DOHH2 (cell line): ENCODE data around the gene TAMM41.

ENCODE experiments used
- EZH2phosphoT487 ChIP-seq: fragments of 200-600 bp; sonication (generic); IDR thresholded peaks from 2 replicates; pipeline ENCODE4 v1.6.1; 2017; ENCODE audit warnings: borderline replicate concordance, mild to moderate bottlenecking, antibody characterized with exemption, low read length, moderate library complexity, mixed read lengths
- TF ChIP-seq, protein P1 (sequence below): fragments of 200-600 bp; sonication (generic); IDR thresholded peaks from one replicate; pipeline ENCODE4 v1.5.1; 2014; ENCODE audit warnings: antibody characterized with exemption, mild to moderate bottlenecking, low read depth, low read length; ENCODE audit not compliant: poor library complexity, severe bottlenecking

DNA sequence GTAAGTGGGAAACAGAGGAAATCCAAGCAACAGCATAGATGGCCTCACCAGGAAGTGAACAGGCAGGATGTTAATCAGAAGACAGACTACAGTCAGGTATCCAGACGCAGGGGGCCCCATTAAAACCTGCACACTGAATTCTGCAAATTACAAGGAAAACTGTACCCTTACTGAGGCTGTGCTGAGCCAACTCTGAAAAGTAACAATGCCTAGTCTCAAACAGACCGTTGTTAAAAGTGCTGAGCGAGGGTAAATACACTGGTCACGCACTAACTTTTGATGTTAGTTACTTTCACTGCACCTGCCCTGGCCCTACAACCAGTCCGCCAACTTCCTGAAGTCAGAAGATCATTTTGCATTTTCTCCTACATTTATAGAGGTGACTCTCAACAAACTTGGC, 1.0 kb downstream of the TAMM41 start:
- TF ChIP-seq, protein P1, sequence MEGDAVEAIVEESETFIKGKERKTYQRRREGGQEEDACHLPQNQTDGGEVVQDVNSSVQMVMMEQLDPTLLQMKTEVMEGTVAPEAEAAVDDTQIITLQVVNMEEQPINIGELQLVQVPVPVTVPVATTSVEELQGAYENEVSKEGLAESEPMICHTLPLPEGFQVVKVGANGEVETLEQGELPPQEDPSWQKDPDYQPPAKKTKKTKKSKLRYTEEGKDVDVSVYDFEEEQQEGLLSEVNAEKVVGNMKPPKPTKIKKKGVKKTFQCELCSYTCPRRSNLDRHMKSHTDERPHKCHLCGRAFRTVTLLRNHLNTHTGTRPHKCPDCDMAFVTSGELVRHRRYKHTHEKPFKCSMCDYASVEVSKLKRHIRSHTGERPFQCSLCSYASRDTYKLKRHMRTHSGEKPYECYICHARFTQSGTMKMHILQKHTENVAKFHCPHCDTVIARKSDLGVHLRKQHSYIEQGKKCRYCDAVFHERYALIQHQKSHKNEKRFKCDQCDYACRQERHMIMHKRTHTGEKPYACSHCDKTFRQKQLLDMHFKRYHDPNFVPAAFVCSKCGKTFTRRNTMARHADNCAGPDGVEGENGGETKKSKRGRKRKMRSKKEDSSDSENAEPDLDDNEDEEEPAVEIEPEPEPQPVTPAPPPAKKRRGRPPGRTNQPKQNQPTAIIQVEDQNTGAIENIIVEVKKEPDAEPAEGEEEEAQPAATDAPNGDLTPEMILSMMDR = no peak
- no peak for TF ChIP-seq EZH2phosphoT487
